Keratinocyte (primary cell): Measurements from ENCODE around the gene CD109. TPM values are rescaled to one million over a fixed set of nuclear protein-coding genes. Genes with fewer than 3 reads are reported as not detected.

Experiments used
- DNase-seq: peaks from one replicate; pipeline ENCODE4 v3.0.0-alpha.2; 2011; ENCODE audit warnings: low read depth, missing footprints, low spot score
- FAIRE-seq: peaks from 2 replicates; lab custom pipeline; 2011; peaks lifted over from hg19 to GRCh38; lab: Jason Lieb, UNC
- H2AFZ ChIP-seq: 2 replicates; pipeline ENCODE4 v1.6.0; 2012; ENCODE audit warnings: low read length, control low read depth, inconsistent platforms; ENCODE audit not compliant: control insufficient read depth
- H3K27ac ChIP-seq: 2 replicates; pipeline ENCODE4 v1.5.1; 2011; ENCODE audit warnings: low read length; ENCODE audit not compliant: control insufficient read depth, insufficient read depth
- H3K27me3 ChIP-seq: 3 replicates; pipeline ENCODE4 v1.6.0; 2011; ENCODE audit warnings: low read length; ENCODE audit not compliant: control insufficient read depth, insufficient read depth; ENCODE audit errors: extremely low read depth
- H3K36me3 ChIP-seq, 2 experiments: 2 replicates in 1 of 2; 3 replicates in 1 of 2; pipeline ENCODE4 v1.5.1; 2011; ENCODE audit warnings: low read length in 2 of 2, mild to moderate bottlenecking in 1 of 2; ENCODE audit not compliant: control insufficient read depth in 2 of 2, insufficient read depth in 2 of 2; ENCODE audit errors: extremely low read depth in 1 of 2
- H3K4me1 ChIP-seq: 3 replicates; pipeline ENCODE4 v1.5.1; 2011; ENCODE audit warnings: low read length; ENCODE audit not compliant: control insufficient read depth, insufficient read depth; ENCODE audit errors: extremely low read depth
- H3K4me2 ChIP-seq: 3 replicates; pipeline ENCODE4 v1.6.0; 2011; ENCODE audit warnings: low read depth, low read length; ENCODE audit not compliant: control insufficient read depth, insufficient read depth; ENCODE audit errors: extremely low read depth
- H3K4me3 ChIP-seq, 3 experiments: fragments of 200-600 bp in 1 of 3; sonication (generic) in 1 of 3; 2 replicates in 2 of 3; 3 replicates in 1 of 3; pipeline ENCODE4 v1.5.1; 2011 to 2016; ENCODE audit warnings: low read length in 3 of 3, mild to moderate bottlenecking in 3 of 3, control low read depth in 2 of 3, inconsistent platforms in 1 of 3, low read depth in 1 of 3, mixed read lengths in 1 of 3, mixed run types in 1 of 3, moderate library complexity in 1 of 3; ENCODE audit not compliant: control insufficient read depth in 2 of 3, insufficient read depth in 2 of 3; ENCODE audit errors: extremely low read depth in 1 of 3
- H3K79me2 ChIP-seq: 2 replicates; pipeline ENCODE4 v1.6.0; 2012; ENCODE audit warnings: low read length; ENCODE audit not compliant: control insufficient read depth, insufficient read depth
- H3K9ac ChIP-seq: 3 replicates; pipeline ENCODE4 v1.6.0; 2011; ENCODE audit warnings: low read length; ENCODE audit not compliant: control insufficient read depth, insufficient read depth; ENCODE audit errors: extremely low read depth
- H3K9me1 ChIP-seq: 3 replicates; pipeline ENCODE4 v1.6.0; 2011; ENCODE audit warnings: low read length; ENCODE audit not compliant: control insufficient read depth, insufficient read depth; ENCODE audit errors: extremely low read depth
- H3K9me3 ChIP-seq: 2 replicates; pipeline ENCODE4 v1.5.1; 2012; ENCODE audit warnings: low read depth, low read length; ENCODE audit not compliant: control insufficient read depth
- H4K20me1 ChIP-seq: 3 replicates; pipeline ENCODE4 v1.6.0; 2011; ENCODE audit warnings: low read length; ENCODE audit not compliant: control insufficient read depth, insufficient read depth; ENCODE audit errors: extremely low read depth
- CTCF ChIP-seq, 3 experiments: IDR thresholded peaks in 1 of 3; conservative IDR thresholded peaks in 1 of 3; optimal IDR thresholded peaks in 1 of 3; 2 replicates in 2 of 3; 3 replicates in 1 of 3; pipeline versions ENCODE3 to v1.5.1; 2011; ENCODE audit warnings: low read length in 3 of 3, mild to moderate bottlenecking in 3 of 3, moderate library complexity in 2 of 3, control low read depth in 1 of 3, inconsistent platforms in 1 of 3; ENCODE audit not compliant: insufficient read depth in 2 of 3; ENCODE audit errors: extremely low read depth in 1 of 3
- EZH2 ChIP-seq: IDR thresholded peaks from one replicate; pipeline ENCODE4 v1.6.1; 2012; ENCODE audit warnings: inconsistent platforms, mild to moderate bottlenecking, low read length, moderate library complexity
- dilution Hi-C: fragments of 300-500 bp; cut with MboI; formaldehyde crosslinking; loops from one replicate; pipeline ENCODE4 v1.7.0; 2020; ENCODE audit warnings: low sequenced_read_pairs; ENCODE audit not compliant: extremely low pct_ligation_motif_present
- polyA plus RNA-seq, 5 experiments: library from polyadenylated mRNA; depleted of rRNA in 3 of 5; stranded (reverse) in 3 of 5; stranded (forward) in 1 of 5; unstranded in 1 of 5; fragments of >200 nt; gene quantifications; 1 replicate in 1 of 5; 2 replicates in 3 of 5; 3 replicates in 1 of 5; pipeline versions ENCODE4 v1.2.1 to v1.2.3, GENCODE V29; 2011 to 2012; ENCODE audit warnings: missing spikeins in 2 of 5, low read depth in 1 of 5, low replicate concordance in 1 of 5

CD109 gene
- polyA plus RNA-seq, 1 donor (not counting 4 experiments of a cell fraction or from before 2014, with no cell fraction given), result 58.2 TPM

GRCh38 chr6:73653571-73654424, 42.2 kb upstream of the CD109 start, which contains the start of gene SLC17A5:
Gene SLC17A5, minus strand, starts transcription at chr6:73653992. Its CDS starts 106 bp downstream, at chr6:73653886.
- dilution Hi-C loops, result no loop called here
- DNase-seq (peak; percentile 42), FAIRE-seq (peak; percentile 20)
- Histone ChIP-seq H2AFZ (peak within 1 kb of the TSS; percentile 99), H3K4me3 (peak within 1 kb of the TSS; percentile 91 to 99 (median 96)), H3K9me3 (no peaks in the 10 kb centered on the region), H3K27ac (peak within 1 kb of the TSS; percentile 86), H3K9ac (peak within 1 kb of the TSS; percentile 85), H3K9me1 (no peaks in the 10 kb centered on the region), H3K79me2 (no peaks in the 10 kb centered on the region), H3K4me2 (peak within 1 kb of the TSS; percentile 99), H3K27me3 (no peaks in the 10 kb centered on the region), H3K4me1 (peaks cover 14% of the 10 kb centered on the region), H3K36me3 (no peaks in the 10 kb centered on the region), H4K20me1 (no peaks in the 10 kb centered on the region)
- no peak for TF ChIP-seq CTCF (optimal IDR thresholded peaks at IDR 0.05 in 1 of 3, IDR thresholded peaks at IDR 0.05 in 1 of 3, conservative IDR thresholded peaks at IDR 0.05 in 1 of 3; ENCODE audit: extremely low read depth in 1 of 3, insufficient read depth in 2 of 3, low read length in 3 of 3)
- TF ChIP-seq EZH2, result no peak

GRCh38 chr6:73655341-73655917, 40.6 kb upstream of the CD109 start:
- peak overlapping the region; percentile 76 to 99 (median 96) for H3K4me3 ChIP-seq
- H3K9me3 ChIP-seq, result no peaks in the 10 kb centered on the region
- H3K79me2 ChIP-seq, result no peaks in the 10 kb centered on the region
- no peaks in the 10 kb centered on the region for H3K27me3 ChIP-seq
- H4K20me1 ChIP-seq, result no peaks in the 10 kb centered on the region
- H3K9ac ChIP-seq, result peak overlapping the region; percentile 85
- dilution Hi-C loops, result no loop called here
- H3K9me1 ChIP-seq, result no peaks in the 10 kb centered on the region
- peak overlapping the region; percentile 97 for H3K4me2 ChIP-seq
- no peak for FAIRE-seq
- H3K27ac ChIP-seq, result peak overlapping the region; percentile 86
- H3K36me3 ChIP-seq, result no peaks in the 10 kb centered on the region
- no peak for DNase-seq
- TF ChIP-seq CTCF (optimal IDR thresholded peaks at IDR 0.05 in 1 of 3, IDR thresholded peaks at IDR 0.05 in 1 of 3, conservative IDR thresholded peaks at IDR 0.05 in 1 of 3; ENCODE audit: extremely low read depth in 1 of 3, insufficient read depth in 2 of 3, low read length in 3 of 3) (no peak), EZH2 (no peak)
- H3K4me1 ChIP-seq, result peaks cover 14% of the 10 kb centered on the region
- H2AFZ ChIP-seq, result peak overlapping the region; percentile 81
